GM19193 (cell line): ENCODE measurements around the gene AFM.

Experiments used
- POLR2A ChIP-seq: IDR thresholded peaks from 4 replicates; pipeline ENCODE4 v1.6.1; 2011; ENCODE audit not compliant: insufficient read depth, insufficient read length; ENCODE audit errors: extremely low read depth

Gene AFM

GRCh38 chr4:73481358-73481757, at the start of gene AFM:
AFM (plus strand) TSS chr4:73481745; CDS start chr4:73481776, 31 bp downstream.
- no peak for TF ChIP-seq POLR2A

- no peak for TF ChIP-seq POLR2A
These were observed 49.8 kb upstream of the AFM start for GRCh38 chr4:73431813-73432168.

- no peak for TF ChIP-seq POLR2A
These were observed 49.2 kb upstream of the AFM start for GRCh38 chr4:73432169-73433000.

- TF ChIP-seq POLR2A, result no peak
These were observed 48.4 kb upstream of the AFM start for GRCh38 chr4:73433140-73433539.

GRCh38 chr4:73434311-73434710, 47.2 kb upstream of the AFM start:
- no peak for TF ChIP-seq POLR2A

- TF ChIP-seq POLR2A, result no peak
These were observed 45.6 kb upstream of the AFM start, which contains the start of gene AFP for GRCh38 chr4:73435984-73436383. AFP (plus strand) TSS chr4:73436221; CDS start chr4:73436263, 42 bp downstream.

GRCh38 chr4:73436674-73437557, 44.6 kb upstream of the AFM start:
- no peak for TF ChIP-seq POLR2A

- TF ChIP-seq POLR2A, result no peak
These were observed 44.0 kb upstream of the AFM start for GRCh38 chr4:73437558-73437956.

GRCh38 chr4:73438048-73438447, 43.5 kb upstream of the AFM start:
- TF ChIP-seq POLR2A, result no peak

GRCh38 chr4:73438582-73439215, 42.8 kb upstream of the AFM start:
- no peak for TF ChIP-seq POLR2A

GRCh38 chr4:73439445-73439844, 42.1 kb upstream of the AFM start:
- TF ChIP-seq POLR2A, result no peak

GRCh38 chr4:73439991-73440390, 41.6 kb upstream of the AFM start:
- TF ChIP-seq POLR2A, result no peak

GRCh38 chr4:73440653-73441052, 40.9 kb upstream of the AFM start:
- TF ChIP-seq POLR2A, result no peak

GRCh38 chr4:73442275-73442674, 39.3 kb upstream of the AFM start:
- no peak for TF ChIP-seq POLR2A

GRCh38 chr4:73443224-73443623, 38.3 kb upstream of the AFM start:
- TF ChIP-seq POLR2A, result no peak

- no peak for TF ChIP-seq POLR2A
These were observed 35.9 kb upstream of the AFM start for GRCh38 chr4:73445383-73446335.
